Ascending aorta (tissue), 2 donors: ENCODE results near the gene COLEC12. TPM values are rescaled to one million over a fixed set of nuclear protein-coding genes. Genes with fewer than 3 reads are reported as not detected.

Experiments
- DNase-seq, 2 donors: peaks; one replicate each; pipeline ENCODE4 v3.0.0-alpha.2; 2019; ENCODE audit warnings: low spot score in 2 of 2
- H3K27ac ChIP-seq, 2 donors: fragments of 200-600 bp; sonication (generic); one replicate each; pipeline ENCODE4 v1.5.1; 2016 to 2017; ENCODE audit warnings: mild to moderate bottlenecking in 1 of 2
- H3K27me3 ChIP-seq: fragments of 200-600 bp; sonication (generic); one replicate; pipeline ENCODE4 v1.5.1; 2017
- H3K36me3 ChIP-seq, 2 donors: fragments of 200-600 bp; sonication (generic); one replicate each; pipeline ENCODE4 v1.5.1; 2016
- H3K4me1 ChIP-seq, 2 donors: fragments of 200-600 bp; sonication (generic); one replicate each; pipeline ENCODE4 v1.5.1; 2016 to 2017; ENCODE audit warnings: mild to moderate bottlenecking in 1 of 2
- H3K4me3 ChIP-seq, 2 donors: fragments of 200-600 bp; sonication (generic); one replicate each; pipeline ENCODE4 v1.5.1; 2016 to 2017; ENCODE audit warnings: mild to moderate bottlenecking in 1 of 2
- H3K9me3 ChIP-seq, 2 donors: fragments of 200-600 bp; sonication (generic); one replicate each; pipeline ENCODE4 v1.5.1; 2016
- CTCF ChIP-seq, 3 experiments: fragments of 200-600 bp in 2 of 3; fragments of 450-650 bp in 1 of 3; sonication (generic) in 2 of 3; IDR thresholded peaks; one replicate each; pipeline ENCODE4 v1.5.1; 2016 to 2019; ENCODE audit warnings: antibody characterized with exemption in 3 of 3, mild to moderate bottlenecking in 1 of 3, moderate library complexity in 1 of 3
- intact Hi-C: fragments of 100-400 bp; cut with DNase I; formaldehyde crosslinking; loops from one replicate; pipeline ENCODE4 v1.15.1; 2023
- total RNA-seq: library from RNA; depleted of rRNA; stranded (reverse); fragments of >200 nt; gene quantifications from one replicate; pipeline ENCODE4 v1.1.0, GENCODE V29; 2016

The COLEC12 gene
- total RNA-seq, 1 donor from 2014 or later, result 9.5 TPM

DNA sequence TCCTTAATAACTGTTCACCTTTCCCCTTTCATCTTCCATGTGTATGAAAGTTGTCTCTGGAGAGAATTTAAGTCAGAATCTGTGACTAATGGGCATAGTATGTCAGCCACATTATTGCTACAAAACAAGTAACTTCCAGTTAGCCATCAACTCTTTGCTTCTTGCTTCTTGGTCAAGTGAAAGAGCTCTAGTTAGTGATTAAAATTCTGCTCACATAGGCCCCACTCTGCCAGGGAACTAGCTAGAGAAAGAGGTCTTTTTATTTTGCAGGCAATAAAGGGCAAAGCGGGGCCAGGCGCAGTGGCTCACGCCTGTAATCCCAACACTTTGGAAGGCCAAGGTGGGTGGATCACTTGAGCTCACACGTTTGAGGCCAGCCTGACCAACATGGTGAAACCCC lies 64.6 kb downstream of the COLEC12 start:
- no peak overlapping the region for H3K4me3 ChIP-seq
- no peaks in the 10 kb centered on the region for H3K36me3 ChIP-seq
- no peaks in the 10 kb centered on the region for H3K27me3 ChIP-seq
- H3K4me1 ChIP-seq, result no peaks in the 10 kb centered on the region
- H3K27ac ChIP-seq, result no peak overlapping the region
- no peak for TF ChIP-seq CTCF (IDR thresholded peaks at IDR 0.05)
- no peaks in the 10 kb centered on the region for H3K9me3 ChIP-seq
- no peak for DNase-seq
- intact Hi-C loops, result no loop called here

DNA sequence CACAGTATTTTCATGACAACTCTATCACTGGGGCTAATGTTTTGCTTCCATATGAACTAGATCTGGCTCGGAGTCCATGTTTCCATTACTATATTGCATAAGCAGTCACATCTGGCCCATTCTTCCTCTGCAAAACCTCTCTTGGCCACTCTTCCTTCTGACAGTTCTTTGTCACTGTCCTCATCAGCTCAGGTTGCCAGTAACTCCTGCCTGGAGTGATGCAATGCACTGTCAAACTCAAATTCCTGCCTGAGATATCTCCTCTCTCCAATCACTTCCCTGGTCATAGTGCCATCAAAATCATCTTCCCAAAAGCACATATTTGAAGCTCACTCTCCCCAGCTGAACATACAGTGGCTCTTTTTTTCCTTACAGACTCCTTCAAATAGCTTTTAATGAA lies 66.1 kb downstream of the COLEC12 start:
- DNase-seq, result no peak
- Histone ChIP-seq H3K9me3 (no peaks in the 10 kb centered on the region), H3K27ac (no peak overlapping the region), H3K4me1 (no peaks in the 10 kb centered on the region), H3K27me3 (no peaks in the 10 kb centered on the region), H3K4me3 (no peak overlapping the region), H3K36me3 (no peaks in the 10 kb centered on the region)
- TF ChIP-seq CTCF (IDR thresholded peaks at IDR 0.05), result no peak
- intact Hi-C loops, result no loop called here

GRCh38 chr18:433960-434359 lies 66.5 kb downstream of the COLEC12 start:
- Histone ChIP-seq H3K4me3 (no peak overlapping the region), H3K9me3 (no peaks in the 10 kb centered on the region), H3K4me1 (no peaks in the 10 kb centered on the region), H3K27me3 (no peaks in the 10 kb centered on the region), H3K36me3 (no peaks in the 10 kb centered on the region), H3K27ac (no peak overlapping the region)
- no peak for TF ChIP-seq CTCF (IDR thresholded peaks at IDR 0.05)
- intact Hi-C loops, result no loop called here
- DNase-seq, result no peak

GRCh38 chr18:433298-433697 lies 67.2 kb downstream of the COLEC12 start:
- no peaks in the 10 kb centered on the region for H3K27me3 ChIP-seq
- no peaks in the 10 kb centered on the region for H3K4me1 ChIP-seq
- TF ChIP-seq CTCF (IDR thresholded peaks at IDR 0.05), result no peak
- no peak for DNase-seq
- no peak overlapping the region for H3K27ac ChIP-seq
- no peaks in the 10 kb centered on the region for H3K9me3 ChIP-seq
- no peaks in the 10 kb centered on the region for H3K36me3 ChIP-seq
- H3K4me3 ChIP-seq, result no peak overlapping the region
- intact Hi-C loops, result no loop called here

- intact Hi-C loops, result no loop called here
- no peak overlapping the region for H3K27ac ChIP-seq
- H3K4me3 ChIP-seq, result no peak overlapping the region
- no peaks in the 10 kb centered on the region for H3K4me1 ChIP-seq
- no peak for TF ChIP-seq CTCF (IDR thresholded peaks at IDR 0.05)
- H3K36me3 ChIP-seq, result no peaks in the 10 kb centered on the region
- H3K27me3 ChIP-seq, result no peaks in the 10 kb centered on the region
- no peaks in the 10 kb centered on the region for H3K9me3 ChIP-seq
- DNase-seq, result no peak
These were observed 67.7 kb downstream of the COLEC12 start for GRCh38 chr18:432791-433190.

GRCh38 chr18:429030-429429 lies 71.5 kb downstream of the COLEC12 start:
- intact Hi-C loops, result no loop called here

More at GRCh38 chr18:429030-429429, 71.5 kb downstream of the COLEC12 start:
- Histone ChIP-seq H3K27ac (no peak overlapping the region), H3K36me3 (no peaks in the 10 kb centered on the region), H3K9me3 (no peaks in the 10 kb centered on the region), H3K4me1 (no peaks in the 10 kb centered on the region), H3K27me3 (no peaks in the 10 kb centered on the region), H3K4me3 (no peak overlapping the region)
- TF ChIP-seq CTCF (IDR thresholded peaks at IDR 0.05), result no peak
- no peak for DNase-seq
